Aorta (tissue), 5 donors: ENCODE results near the gene ABCD1. TPM values are rescaled to one million over a fixed set of nuclear protein-coding genes. Genes with fewer than 3 reads are reported as not detected.
A peak's percentile ranks its signal among the peaks of the same experiment; 100 is the strongest.

ENCODE experiments used
- ATAC-seq: fragments of 200-7000 bp; cut with Tn5 transposase; one replicate; pipeline ENCODE4 v1.9.1; 2022; ENCODE audit warnings: moderate library complexity; ENCODE audit not compliant: low FRiP score
- DNase-seq, 2 donors: peaks; one replicate each; pipeline ENCODE4 v3.0.0-alpha.2; 2020
- H3K27ac ChIP-seq, 2 donors: one replicate each; pipeline ENCODE4 v1.5.1; 2013; ENCODE audit warnings: low read length in 2 of 2, mild to moderate bottlenecking in 2 of 2, moderate library complexity in 2 of 2, control low read depth in 1 of 2, inconsistent platforms in 1 of 2, low read depth in 1 of 2
- H3K27me3 ChIP-seq, 2 donors: one replicate each; pipeline ENCODE4 v1.6.1; 2013; ENCODE audit warnings: control low read depth in 1 of 2, low read length in 1 of 2, mild to moderate bottlenecking in 1 of 2, moderate library complexity in 1 of 2; ENCODE audit not compliant: insufficient read depth in 2 of 2, control insufficient read depth in 1 of 2
- H3K36me3 ChIP-seq, 2 donors: one replicate each; pipeline ENCODE4 v1.6.1; 2013; ENCODE audit warnings: control low read depth in 1 of 2, low read length in 1 of 2, mild to moderate bottlenecking in 1 of 2; ENCODE audit not compliant: insufficient read depth in 2 of 2, control insufficient read depth in 1 of 2
- H3K4me1 ChIP-seq, 2 donors: one replicate each; pipeline ENCODE4 v1.6.1; 2013; ENCODE audit warnings: low read length in 2 of 2, control low read depth in 1 of 2, mild to moderate bottlenecking in 1 of 2, moderate library complexity in 1 of 2; ENCODE audit not compliant: insufficient read depth in 2 of 2, control insufficient read depth in 1 of 2
- H3K4me3 ChIP-seq, 2 donors: one replicate each; pipeline ENCODE4 v1.5.1; 2013; ENCODE audit warnings: low read length in 2 of 2, control low read depth in 1 of 2, mild to moderate bottlenecking in 1 of 2
- H3K9me3 ChIP-seq: one replicate; pipeline ENCODE4 v1.6.1; 2013; ENCODE audit warnings: mild to moderate bottlenecking, low read length; ENCODE audit not compliant: control insufficient read depth
- WGBS, 2 donors: extraction: QIAGEN DNeasy Blood & Tissue Kit; methylation state at CpG; one replicate each; pipeline ENCODE4 v1.1.7; 2013; 5-methylcytosine and 5-hydroxymethylcytosine counted together
- intact Hi-C, 2 donors: fragments of 100-400 bp; cut with DNase I; formaldehyde crosslinking; loops; one replicate each; pipeline versions ENCODE4 v1.14.2 to v1.15.0; 2022
- polyA plus RNA-seq, 2 donors: library from polyadenylated mRNA; stranded (reverse); fragments of 200-250 nt; gene quantifications; one replicate each; pipeline ENCODE4 v1.2.3, GENCODE V29; 2013
- total RNA-seq, 2 donors: library from RNA; stranded (reverse); fragmentation: NEBNext Ultra II Directional; extraction: Animal tissue kit (Norgen Biotek cat#: 25700); gene quantifications; one replicate each; pipeline ENCODE4 v1.2.1, GENCODE V29; 2021
- donor health status: healthy with polysubstance abuse.
- donor health status: Bipolar disorder and iron deficiency.
- donor health status: DM: no; HTN: no; CAD: no.
- donor health status: DM: no; HTN: no; CAD: no.
- donor health status: DM: yes; HTN: yes; CAD: no.

ABCD1 gene
- total and polyA plus RNA-seq, 4 donors: 8.8 to 15.8 (median 10.7) TPM

GRCh38 chrX:153719238-153719637 lies 5.4 kb upstream of the ABCD1 start:
- 67 to 85% methylated on average over 2 of the region's 2 CpGs for WGBS, 2 donors
- no peak overlapping the region for H3K27ac ChIP-seq
- no peak overlapping the region for H3K4me3 ChIP-seq
- no peaks in the 10 kb centered on the region for H3K9me3 ChIP-seq
- no peaks in the 10 kb centered on the region for H3K36me3 ChIP-seq
- DNase-seq (no peak), ATAC-seq (no peak)
- H3K27me3 ChIP-seq: no peaks in the 10 kb centered on the region
- H3K4me1 ChIP-seq: no peaks in the 10 kb centered on the region
- intact Hi-C loops: no loop called here

- 78 to 86% methylated on average over 2 of the region's 2 CpGs for WGBS, 2 donors
- H3K27me3 ChIP-seq: no peaks in the 10 kb centered on the region
These were observed 5.0 kb upstream of the ABCD1 start for GRCh38 chrX:153719701-153720100.

DNA sequence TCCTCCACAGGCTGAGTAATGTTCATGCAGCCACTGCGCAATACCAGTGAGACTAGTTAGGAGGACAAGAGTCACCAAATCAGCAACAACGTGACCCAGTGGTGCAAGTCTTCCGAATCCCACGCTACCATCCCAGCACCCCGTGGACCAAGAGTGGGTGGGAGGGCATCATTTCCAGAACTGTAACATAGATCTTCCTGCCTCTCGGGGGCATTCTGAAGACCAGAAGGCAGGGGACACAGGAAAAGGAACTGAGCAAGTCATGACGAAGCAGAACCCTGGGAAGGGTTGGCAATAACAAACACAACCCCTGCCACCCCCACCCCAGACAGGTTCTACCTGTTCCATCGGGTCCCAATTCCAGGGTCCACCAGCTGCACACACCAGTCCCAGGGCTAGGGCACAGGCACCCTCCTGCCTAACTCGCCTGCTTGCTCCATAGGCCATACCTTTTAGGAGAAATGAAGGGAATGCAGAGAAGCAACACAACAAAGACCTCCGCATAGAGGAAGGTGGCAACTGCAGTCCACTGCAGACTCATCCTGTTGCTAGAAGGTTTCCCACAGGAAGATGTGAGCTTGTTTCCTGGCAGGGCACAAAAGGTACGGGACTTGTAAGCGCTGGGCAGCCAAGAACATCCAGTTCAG lies 1.8 kb upstream of the ABCD1 start:
- no peak for ATAC-seq
- peak overlapping the region; percentile 35 to 57 for H3K4me3 ChIP-seq

More at GRCh38 chrX:153719701-153720100, 5.0 kb upstream of the ABCD1 start:
- Histone ChIP-seq H3K9me3 (no peaks in the 10 kb centered on the region), H3K4me1 (no peaks in the 10 kb centered on the region), H3K36me3 (no peaks in the 10 kb centered on the region), H3K27ac (no peak overlapping the region), H3K4me3 (no peak overlapping the region)
- intact Hi-C loops: no loop called here
- ATAC-seq (no peak), DNase-seq (no peak)

GRCh38 chrX:153723351-153724251 lies 1.1 kb upstream of the ABCD1 start:
- intact Hi-C loops: no loop called here
- H3K27me3 ChIP-seq: no peaks in the 10 kb centered on the region
- DNase-seq (peak in 1 of 2 donors; percentile 85), ATAC-seq (no peak)
- H3K9me3 ChIP-seq: no peaks in the 10 kb centered on the region
- no peaks in the 10 kb centered on the region for H3K4me1 ChIP-seq
- H3K27ac ChIP-seq: peak overlapping the region in 1 of 2 donors; percentile 70
- H3K36me3 ChIP-seq: no peaks in the 10 kb centered on the region
- H3K4me3 ChIP-seq: peak overlapping the region; percentile 35 to 57
- WGBS, 2 donors: 1 to 28% methylated on average over 73 to 78 of the region's 78 CpGs

More for the DNA sequence above, 1.8 kb upstream of the ABCD1 start:
- no peaks in the 10 kb centered on the region for H3K36me3 ChIP-seq
- no peaks in the 10 kb centered on the region for H3K4me1 ChIP-seq
- DNase-seq: no peak
- intact Hi-C loops: no loop called here
- H3K9me3 ChIP-seq: no peaks in the 10 kb centered on the region
- 54 to 69% methylated on average over 12 of the region's 12 CpGs for WGBS, 2 donors
- H3K27ac ChIP-seq: no peak overlapping the region
- H3K27me3 ChIP-seq: no peaks in the 10 kb centered on the region

- intact Hi-C loops: no loop called here
- Histone ChIP-seq H3K4me3 (no peak overlapping the region), H3K4me1 (no peaks in the 10 kb centered on the region), H3K27me3 (no peaks in the 10 kb centered on the region), H3K36me3 (no peaks in the 10 kb centered on the region), H3K9me3 (no peaks in the 10 kb centered on the region), H3K27ac (peak overlapping the region in 1 of 2 donors; percentile 90)
- 78 to 79% methylated on average over 54 to 55 of the region's 55 CpGs for WGBS, 2 donors
- DNase-seq (no peak), ATAC-seq (no peak)
These were observed 579 bp downstream of the ABCD1 start for GRCh38 chrX:153725039-153725831.

DNA sequence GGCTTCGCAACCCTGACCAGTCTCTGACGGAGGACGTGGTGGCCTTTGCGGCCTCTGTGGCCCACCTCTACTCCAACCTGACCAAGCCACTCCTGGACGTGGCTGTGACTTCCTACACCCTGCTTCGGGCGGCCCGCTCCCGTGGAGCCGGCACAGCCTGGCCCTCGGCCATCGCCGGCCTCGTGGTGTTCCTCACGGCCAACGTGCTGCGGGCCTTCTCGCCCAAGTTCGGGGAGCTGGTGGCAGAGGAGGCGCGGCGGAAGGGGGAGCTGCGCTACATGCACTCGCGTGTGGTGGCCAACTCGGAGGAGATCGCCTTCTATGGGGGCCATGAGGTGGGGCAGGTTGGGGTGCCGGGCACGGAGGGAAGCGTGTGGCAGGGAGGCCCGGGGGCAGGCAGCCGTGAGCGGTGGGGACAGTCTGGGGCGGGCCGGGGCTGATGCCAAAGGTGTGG lies 1.2 kb downstream of the ABCD1 start:
- WGBS, 2 donors: 29 to 65% methylated on average over 34 to 35 of the region's 35 CpGs
- Histone ChIP-seq H3K4me1 (no peaks in the 10 kb centered on the region), H3K27ac (peak overlapping the region in 1 of 2 donors; percentile 76), H3K36me3 (no peaks in the 10 kb centered on the region), H3K27me3 (no peaks in the 10 kb centered on the region), H3K4me3 (no peak overlapping the region), H3K9me3 (no peaks in the 10 kb centered on the region)
- ATAC-seq (no peak), DNase-seq (peak in 1 of 2 donors; percentile 84)
- intact Hi-C loops: no loop called here

DNA sequence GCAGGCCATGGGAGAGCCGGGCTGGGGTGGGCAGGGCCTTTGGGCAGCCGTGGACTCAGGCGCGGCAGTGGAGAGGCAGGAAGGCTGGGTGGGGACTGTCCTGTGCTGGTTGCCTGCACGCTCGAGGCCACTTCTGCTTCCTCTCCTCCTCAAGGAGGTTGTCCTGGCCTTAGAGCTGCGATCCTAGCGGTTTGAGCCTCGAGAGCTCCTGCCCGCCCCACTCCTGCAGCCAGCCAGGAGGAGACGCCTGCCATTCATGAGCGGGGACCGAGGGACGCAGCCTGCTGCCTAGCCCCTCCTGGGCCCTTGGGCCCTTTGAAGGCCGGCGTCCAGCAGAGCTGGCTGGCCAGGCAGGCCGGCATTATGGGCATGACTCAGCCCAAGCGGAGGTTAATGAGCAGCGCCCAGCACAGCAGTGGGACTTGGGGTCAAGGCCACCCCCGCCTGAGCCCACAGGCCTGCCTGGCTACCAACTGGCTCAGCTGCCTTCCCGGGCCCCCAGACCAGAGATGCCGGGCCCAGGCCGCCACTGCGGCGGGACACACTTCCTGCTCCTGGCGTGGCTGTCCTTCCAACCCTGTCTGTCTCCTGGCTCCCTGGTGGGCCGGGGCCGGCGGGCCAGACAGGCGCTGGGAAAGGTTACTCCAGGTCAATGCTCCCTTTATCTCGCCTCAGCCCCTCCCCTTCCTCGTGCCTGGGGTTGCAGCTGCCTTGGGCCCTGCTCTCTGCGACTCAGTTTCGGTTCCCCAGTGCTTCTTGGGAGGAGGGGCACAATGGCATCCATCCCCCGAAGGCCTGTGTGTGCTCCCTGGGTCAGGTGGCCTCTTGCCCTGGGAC lies 1.8 kb downstream of the ABCD1 start:
- WGBS, 2 donors: 0 to 38% methylated on average over 33 to 35 of the region's 35 CpGs
- Histone ChIP-seq H3K36me3 (no peaks in the 10 kb centered on the region), H3K9me3 (no peaks in the 10 kb centered on the region), H3K4me1 (no peaks in the 10 kb centered on the region), H3K27me3 (no peaks in the 10 kb centered on the region), H3K4me3 (no peak overlapping the region), H3K27ac (peak overlapping the region in 1 of 2 donors; percentile 76)
- intact Hi-C loops: no loop called here
- DNase-seq (peak; percentile 83 to 84), ATAC-seq (peak; percentile 39)
